Vagina (tissue), 2 donors: Measurements from ENCODE around the gene CSMD2. TPM values are rescaled to one million over a fixed set of nuclear protein-coding genes. Genes with fewer than 3 reads are reported as not detected.

Experiments used
- DNase-seq, 2 donors: peaks; one replicate each; pipeline ENCODE4 v3.0.0-alpha.2; 2017; ENCODE audit errors: extremely low spot score in 2 of 2
- H3K27ac ChIP-seq: fragments of 200-600 bp; sonication (generic); one replicate; pipeline ENCODE4 v1.5.1; 2019
- H3K27me3 ChIP-seq: fragments of 200-600 bp; sonication (generic); one replicate; pipeline ENCODE4 v1.5.1; 2019
- H3K36me3 ChIP-seq, 2 donors: fragments of 200-600 bp; sonication (generic); one replicate each; pipeline ENCODE4 v1.5.1; 2017 to 2019
- H3K4me1 ChIP-seq: fragments of 200-600 bp; sonication (generic); one replicate; pipeline ENCODE4 v1.5.1; 2019
- H3K4me3 ChIP-seq, 2 donors: fragments of 200-600 bp; sonication (generic); 1 replicate in 1 of 2; 2 replicates in 1 of 2; pipeline ENCODE4 v1.5.1; 2016 to 2019
- H3K9me3 ChIP-seq: fragments of 200-600 bp; sonication (generic); one replicate; pipeline ENCODE4 v1.5.1; 2019
- CTCF ChIP-seq, 3 experiments: fragments of 450-650 bp in 2 of 3; fragments of 200-600 bp in 1 of 3; sonication (generic) in 1 of 3; IDR thresholded peaks; one replicate each; pipeline ENCODE4 v1.5.1; 2017 to 2019; ENCODE audit warnings: antibody characterized with exemption in 3 of 3, mild to moderate bottlenecking in 2 of 3, moderate library complexity in 2 of 3
- POLR2A ChIP-seq, 2 donors: fragments of 450-650 bp; IDR thresholded peaks; one replicate each; pipeline ENCODE4 v1.6.1; 2017; ENCODE audit warnings: antibody characterized with exemption in 2 of 2, mild to moderate bottlenecking in 2 of 2, moderate library complexity in 2 of 2
- POLR2AphosphoS5 ChIP-seq, 2 donors: sonication (generic); formaldehyde crosslinking; IDR thresholded peaks; one replicate each; pipeline ENCODE4 v1.9.0; 2017; ENCODE audit warnings: antibody characterized with exemption in 2 of 2, mild to moderate bottlenecking in 2 of 2, low read depth in 1 of 2; ENCODE audit not compliant: insufficient read depth in 1 of 2
- intact Hi-C: fragments of 100-400 bp; cut with DNase I; formaldehyde crosslinking; loops from one replicate; pipeline ENCODE4 v1.15.1; 2023
- total RNA-seq: library from RNA; depleted of rRNA; stranded (reverse); fragments of >200 nt; gene quantifications from one replicate; pipeline ENCODE4 v1.2.3, GENCODE V29; 2016

The CSMD2 gene
- total RNA-seq, 1 donor from 2014 or later: 0.25 TPM

- TF ChIP-seq POLR2A (IDR thresholded peaks at IDR 0.05) (no peak), CTCF (IDR thresholded peaks at IDR 0.05) (no peak), POLR2AphosphoS5 (IDR thresholded peaks at IDR 0.05; ENCODE audit: insufficient read depth in 1 of 2, low read depth in 1 of 2) (no peak)
- intact Hi-C loops: no loop called here
- Histone ChIP-seq H3K4me1 (no peaks in the 10 kb centered on the region), H3K27ac (no peak overlapping the region), H3K36me3 (no peaks in the 10 kb centered on the region), H3K9me3 (peaks cover 8% of the 10 kb centered on the region), H3K27me3 (no peaks in the 10 kb centered on the region), H3K4me3 (no peak overlapping the region)
- no peak for DNase-seq
Observed at GRCh38 chr1:33548319-33548718, 616.7 kb downstream of the CSMD2 start.

- intact Hi-C loops: no loop called here
- H3K27ac ChIP-seq: no peak overlapping the region
- H3K4me1 ChIP-seq: no peaks in the 10 kb centered on the region
- H3K9me3 ChIP-seq: peaks cover 8% of the 10 kb centered on the region
- no peak overlapping the region for H3K4me3 ChIP-seq
- no peaks in the 10 kb centered on the region for H3K27me3 ChIP-seq
- H3K36me3 ChIP-seq: no peaks in the 10 kb centered on the region
- TF ChIP-seq CTCF (IDR thresholded peaks at IDR 0.05) (no peak), POLR2A (IDR thresholded peaks at IDR 0.05) (no peak), POLR2AphosphoS5 (IDR thresholded peaks at IDR 0.05; ENCODE audit: insufficient read depth in 1 of 2, low read depth in 1 of 2) (no peak)
- DNase-seq: no peak
Observed at GRCh38 chr1:33547576-33547975, 617.5 kb downstream of the CSMD2 start.

- TF ChIP-seq POLR2AphosphoS5 (IDR thresholded peaks at IDR 0.05; ENCODE audit: insufficient read depth in 1 of 2, low read depth in 1 of 2): no peak
- TF ChIP-seq CTCF (IDR thresholded peaks at IDR 0.05): no peak
- TF ChIP-seq POLR2A (IDR thresholded peaks at IDR 0.05): no peak
- H3K27me3 ChIP-seq: no peaks in the 10 kb centered on the region
- H3K27ac ChIP-seq: no peak overlapping the region
- no peaks in the 10 kb centered on the region for H3K4me1 ChIP-seq
- H3K9me3 ChIP-seq: no peaks in the 10 kb centered on the region
- intact Hi-C loops: no loop called here
- no peaks in the 10 kb centered on the region for H3K36me3 ChIP-seq
- no peak for DNase-seq
- no peak overlapping the region for H3K4me3 ChIP-seq
Observed at GRCh38 chr1:33541966-33542365, 623.1 kb downstream of the CSMD2 start.

GRCh38 chr1:33537885-33538284 is 627.1 kb downstream of the CSMD2 start:
- H3K27me3 ChIP-seq: no peaks in the 10 kb centered on the region
- TF ChIP-seq POLR2AphosphoS5 (IDR thresholded peaks at IDR 0.05; ENCODE audit: insufficient read depth in 1 of 2, low read depth in 1 of 2) (no peak), CTCF (IDR thresholded peaks at IDR 0.05) (no peak), POLR2A (IDR thresholded peaks at IDR 0.05) (no peak)
- H3K4me3 ChIP-seq: no peak overlapping the region
- no peak for DNase-seq
- H3K4me1 ChIP-seq: no peaks in the 10 kb centered on the region
- intact Hi-C loops: no loop called here
- no peaks in the 10 kb centered on the region for H3K36me3 ChIP-seq
- H3K9me3 ChIP-seq: no peaks in the 10 kb centered on the region
- H3K27ac ChIP-seq: no peak overlapping the region

- no peak overlapping the region for H3K27ac ChIP-seq
- TF ChIP-seq POLR2A (IDR thresholded peaks at IDR 0.05) (no peak), CTCF (IDR thresholded peaks at IDR 0.05) (no peak), POLR2AphosphoS5 (IDR thresholded peaks at IDR 0.05; ENCODE audit: insufficient read depth in 1 of 2, low read depth in 1 of 2) (no peak)
- no peak for DNase-seq
- intact Hi-C loops: no loop called here
- no peaks in the 10 kb centered on the region for H3K4me1 ChIP-seq
- H3K27me3 ChIP-seq: no peaks in the 10 kb centered on the region
- H3K4me3 ChIP-seq: no peak overlapping the region
- no peaks in the 10 kb centered on the region for H3K9me3 ChIP-seq
- no peaks in the 10 kb centered on the region for H3K36me3 ChIP-seq
Observed at GRCh38 chr1:33535334-33535733, 629.7 kb downstream of the CSMD2 start.
